SJCRH30 (cell line): ENCODE data around the gene AAK1. TPM values are rescaled to one million over a fixed set of nuclear protein-coding genes. Genes with fewer than 3 reads are reported as not detected.
"Not testable (repeated sequence)": the region's sequence is repeated elsewhere in the genome, so short reads cannot be mapped to it uniquely, and the experiment has no call there.

Experiments
- DNase-seq, 2 experiments: peaks; one replicate each; pipeline ENCODE4 v3.0.0-alpha.2; 2015 to 2020
- H3K27ac ChIP-seq: fragments of 250-450 bp; sonication (Bioruptor Pico); 2 replicates; pipeline ENCODE4 v1.5.1; 2020; ENCODE audit warnings: mild to moderate bottlenecking, moderate library complexity
- H3K27me3 ChIP-seq: fragments of 250-450 bp; sonication (Bioruptor Pico); 2 replicates; pipeline ENCODE4 v1.5.1; 2020; ENCODE audit warnings: mild to moderate bottlenecking, moderate library complexity
- H3K36me3 ChIP-seq: fragments of 250-450 bp; sonication (Bioruptor Pico); 2 replicates; pipeline ENCODE4 v1.5.1; 2020; ENCODE audit warnings: mild to moderate bottlenecking, moderate library complexity
- H3K4me1 ChIP-seq: fragments of 250-450 bp; sonication (Bioruptor Pico); 2 replicates; pipeline ENCODE4 v1.5.1; 2020; ENCODE audit warnings: mild to moderate bottlenecking, moderate library complexity
- H3K4me3 ChIP-seq: fragments of 250-450 bp; sonication (Bioruptor Pico); 2 replicates; pipeline ENCODE4 v1.5.1; 2020; ENCODE audit warnings: mild to moderate bottlenecking, moderate library complexity
- H3K9me3 ChIP-seq: fragments of 250-450 bp; sonication (Bioruptor Pico); replicated peaks from 2 replicates; pipeline ENCODE4 v1.5.1; 2020; ENCODE audit warnings: mild to moderate bottlenecking, moderate library complexity
- total RNA-seq: library from RNA; depleted of rRNA; stranded (reverse); fragments of >200 nt; shearing (Covaris generic); gene quantifications from 2 replicates; pipeline ENCODE4 v1.2.3, GENCODE V29; 2014; rRNA removed

Gene AAK1
- total RNA-seq, 1 experiment from 2014 or later: 34.8 TPM

DNA sequence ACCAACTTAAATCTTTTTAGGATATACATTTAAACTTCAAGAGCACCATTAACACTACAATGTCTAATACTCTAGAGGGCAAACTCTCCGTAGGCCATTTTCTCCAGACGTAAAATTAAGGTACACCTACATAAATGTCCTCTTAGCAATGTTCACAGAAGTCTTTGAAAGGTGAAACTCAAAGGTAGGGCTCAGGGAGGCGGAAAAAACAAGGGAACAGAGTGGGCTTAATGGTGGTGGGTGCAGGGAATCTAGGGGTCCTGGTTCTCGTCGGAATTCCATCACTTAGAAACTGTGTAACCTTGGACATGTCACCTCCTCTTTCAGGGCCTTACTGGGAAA, 207.0 kb downstream of the AAK1 start:
- peaks cover under 1% of the 10 kb centered on the region; the same call in 1 of the 2 replicates for H3K36me3 ChIP-seq
- H3K27ac ChIP-seq: peak overlapping the region; percentile 87
- H3K4me1 ChIP-seq: 0 out of 2 replicates have a peak, but pooled peaks cover 3% of the 10 kb centered on the region
- no peaks in the 10 kb centered on the region for H3K27me3 ChIP-seq
- no peak for DNase-seq
- no peaks in the 10 kb centered on the region for H3K9me3 ChIP-seq
- peak overlapping the region; percentile 83 for H3K4me3 ChIP-seq

DNA sequence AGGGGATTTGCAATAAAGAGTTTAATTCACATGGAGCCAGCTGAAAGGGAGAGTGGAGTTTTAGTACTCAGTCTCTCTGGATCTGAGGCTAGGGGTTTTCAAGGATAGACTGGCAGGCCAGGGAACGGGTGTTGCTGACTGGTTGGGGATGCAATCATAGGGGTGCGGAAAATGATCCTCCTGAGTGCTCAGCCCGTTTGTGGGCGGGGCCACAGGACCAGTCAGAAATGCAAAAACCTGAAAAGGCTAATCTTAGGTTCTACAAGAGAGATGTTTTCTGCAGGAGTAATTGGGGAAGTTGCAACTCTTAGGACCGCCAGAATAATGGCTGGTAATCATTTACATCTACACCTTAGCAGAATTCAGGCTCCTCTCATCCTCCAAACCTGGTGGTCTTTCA, 208.8 kb downstream of the AAK1 start:
- 0 out of 2 replicates have a peak, but pooled peaks cover 3% of the 10 kb centered on the region for H3K4me1 ChIP-seq
- no peak for DNase-seq

DNA sequence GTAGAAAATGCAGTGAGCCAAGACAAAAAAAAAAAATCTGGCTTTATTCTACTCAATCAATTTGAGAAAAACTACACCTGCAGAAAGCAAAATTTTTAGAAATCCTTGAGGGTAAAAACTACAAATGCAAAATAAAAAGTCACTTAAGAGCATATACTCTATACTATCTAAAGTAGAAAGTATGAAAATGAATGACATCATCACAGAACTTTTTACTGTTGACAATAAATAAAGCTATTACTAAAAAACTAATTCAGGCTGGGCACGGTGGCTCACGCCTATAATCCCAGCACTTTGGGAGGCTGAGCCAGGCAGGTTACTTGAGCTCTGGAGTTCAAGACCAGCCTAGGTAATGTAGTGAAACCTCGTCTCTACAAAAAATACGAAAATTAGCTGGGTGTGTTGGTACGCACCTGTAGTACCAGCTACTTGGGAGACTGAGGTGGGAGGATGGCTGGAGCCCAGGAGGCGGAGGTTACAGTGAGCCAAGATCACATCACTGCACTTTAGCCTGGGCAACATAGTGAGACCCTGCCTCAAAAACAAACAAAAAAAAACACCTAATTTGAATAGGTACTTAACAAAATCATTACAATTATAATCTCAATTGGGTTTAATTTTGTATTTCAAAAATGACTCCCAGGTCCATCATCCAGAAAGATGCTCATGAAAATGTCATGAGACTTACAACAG, 213.9 kb downstream of the AAK1 start:
- Histone ChIP-seq H3K9me3 (no peaks in the 10 kb centered on the region), H3K27me3 (no peaks in the 10 kb centered on the region), H3K4me3 (no peak overlapping the region), H3K27ac (no peak overlapping the region), H3K4me1 (no peaks in the 10 kb centered on the region), H3K36me3 (peaks cover 33% of the 10 kb centered on the region)
- no peak for DNase-seq

More for the DNA sequence above, 208.8 kb downstream of the AAK1 start:
- Histone ChIP-seq H3K27ac (no peak overlapping the region), H3K27me3 (no peaks in the 10 kb centered on the region), H3K9me3 (no peaks in the 10 kb centered on the region), H3K4me3 (no peak overlapping the region), H3K36me3 (peaks cover 7% of the 10 kb centered on the region; the same call in 1 of the 2 replicates)

DNA sequence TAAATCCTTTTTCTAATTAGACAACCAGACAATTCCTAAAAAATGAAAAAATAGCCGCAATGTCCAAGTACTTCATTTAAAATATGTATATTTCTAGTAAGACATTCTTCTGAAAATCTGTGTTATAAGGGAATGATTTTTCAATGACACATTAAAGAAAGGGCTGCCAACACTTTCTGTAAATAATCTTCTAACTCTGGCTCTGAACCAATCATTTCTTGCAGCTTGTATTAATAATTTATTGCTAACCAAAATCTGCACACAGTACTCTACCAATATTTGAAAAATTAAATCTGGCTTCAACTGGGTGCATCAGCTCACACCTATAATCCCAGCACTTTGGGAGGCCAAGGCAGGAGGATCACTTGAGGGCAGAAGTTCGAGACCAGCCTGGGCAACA, 214.6 kb downstream of the AAK1 start:
- Histone ChIP-seq H3K36me3 (peaks cover 36% of the 10 kb centered on the region), H3K4me3 (no peak overlapping the region), H3K27ac (no peak overlapping the region), H3K27me3 (no peaks in the 10 kb centered on the region), H3K9me3 (no peaks in the 10 kb centered on the region), H3K4me1 (no peaks in the 10 kb centered on the region)
- no peak for DNase-seq

DNA sequence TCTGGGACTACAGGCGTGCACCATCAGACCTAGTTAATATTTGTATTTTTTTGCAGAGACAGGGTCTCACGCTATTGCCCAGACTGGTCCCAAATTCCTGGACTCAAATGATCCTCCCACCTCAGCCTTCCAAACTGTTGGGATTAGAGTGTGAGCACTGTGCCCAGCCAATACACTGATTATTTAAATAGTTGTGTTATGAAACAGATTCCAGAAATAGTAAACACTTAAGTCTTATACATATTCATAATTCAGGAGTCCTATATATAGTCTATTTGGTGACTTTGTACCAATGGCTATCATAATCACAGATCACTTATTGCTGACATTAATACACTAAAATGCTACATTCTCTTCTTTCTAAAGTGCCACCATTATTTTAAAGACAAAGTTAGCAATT, 219.1 kb downstream of the AAK1 start:
- Histone ChIP-seq H3K9me3 (no peaks in the 10 kb centered on the region), H3K4me1 (no peaks in the 10 kb centered on the region), H3K27me3 (no peaks in the 10 kb centered on the region), H3K36me3 (peaks cover 47% of the 10 kb centered on the region), H3K4me3 (no peak overlapping the region), H3K27ac (no peak overlapping the region)
- no peak for DNase-seq

DNA sequence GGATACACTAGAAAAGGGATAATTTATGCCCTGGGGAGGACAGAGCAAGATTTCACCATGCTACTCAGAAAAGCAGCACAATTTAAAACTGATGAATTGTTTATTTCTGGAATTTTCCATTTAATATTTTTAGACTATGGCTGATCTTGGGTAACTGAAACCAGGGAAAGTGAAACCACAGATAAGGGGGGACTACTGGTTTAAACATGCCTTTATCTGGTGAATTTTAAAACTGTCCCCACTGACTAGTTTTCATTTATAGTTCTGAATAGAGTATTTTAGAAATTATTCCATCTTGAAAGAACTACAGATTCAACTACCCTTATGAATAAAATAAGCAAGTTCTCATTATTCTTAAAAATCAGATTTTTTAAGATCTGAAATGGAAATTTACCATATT, 221.3 kb downstream of the AAK1 start:
- H3K9me3 ChIP-seq: no peaks in the 10 kb centered on the region
- H3K36me3 ChIP-seq: peaks cover 53% of the 10 kb centered on the region
- DNase-seq: no peak
- no peak overlapping the region for H3K4me3 ChIP-seq
- H3K27ac ChIP-seq: no peak overlapping the region
- no peaks in the 10 kb centered on the region for H3K4me1 ChIP-seq
- H3K27me3 ChIP-seq: no peaks in the 10 kb centered on the region

DNA sequence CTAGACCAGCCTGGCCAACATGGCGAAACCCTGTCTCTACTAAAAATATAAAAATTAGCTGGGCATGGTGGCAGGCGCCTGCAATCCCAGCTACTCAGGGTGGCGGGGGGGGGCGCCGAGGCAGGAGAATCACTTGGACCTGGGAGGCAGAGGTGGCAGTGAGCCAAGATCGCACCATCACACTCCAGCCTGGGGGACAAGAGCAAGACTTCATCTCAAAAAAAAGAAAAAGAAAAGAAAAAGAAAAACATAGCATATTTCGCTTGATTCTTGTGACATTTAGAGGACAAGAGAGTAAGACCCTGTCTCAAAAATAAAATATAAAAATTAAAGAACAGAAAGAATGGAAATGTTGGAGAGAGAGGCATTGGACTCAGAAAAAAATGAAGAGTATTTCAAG, 224.4 kb downstream of the AAK1 start:
- not testable (repeated sequence) for H3K4me3 ChIP-seq, DNase-seq, H3K9me3 ChIP-seq, H3K4me1 ChIP-seq, H3K27me3 ChIP-seq, H3K27ac ChIP-seq
- peaks cover 63% of the 10 kb centered on the region for H3K36me3 ChIP-seq

DNA sequence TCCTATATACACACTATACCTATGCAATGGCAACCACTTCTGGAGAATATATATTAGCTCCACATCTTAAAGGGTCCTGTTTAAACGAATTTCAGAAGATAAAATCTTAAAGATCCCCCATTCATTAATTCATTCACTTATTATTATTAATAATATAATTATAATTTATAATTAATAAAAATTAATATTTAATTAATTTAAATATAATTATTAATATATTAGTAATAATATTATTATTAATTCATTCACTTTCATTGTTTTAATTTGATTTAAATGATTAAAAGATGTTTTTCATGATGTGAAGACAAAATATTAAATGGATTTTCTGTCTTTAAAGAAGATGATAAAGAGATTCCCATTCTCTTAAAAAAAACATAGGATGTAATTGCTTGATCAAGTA, 227.4 kb downstream of the AAK1 start:
- H3K27me3 ChIP-seq: no peaks in the 10 kb centered on the region
- H3K9me3 ChIP-seq: no peaks in the 10 kb centered on the region
- peaks cover 58% of the 10 kb centered on the region for H3K36me3 ChIP-seq
- H3K27ac ChIP-seq: no peak overlapping the region
- no peak for DNase-seq
- H3K4me3 ChIP-seq: no peak overlapping the region
- no peaks in the 10 kb centered on the region for H3K4me1 ChIP-seq

Other genes with a start within 250 kb of the AAK1 start
- gene NFU1, start 206.3 kb downstream of the AAK1 start, total RNA-seq: 58.7 and 70.5 TPM in 2 replicates
- 2.8 and 4.7 TPM in 2 replicates for gene ANXA4, start 98.4 kb upstream of the AAK1 start, total RNA-seq
- 20.1 and 26.1 TPM in 2 replicates for gene GMCL1, start 185.9 kb upstream of the AAK1 start, total RNA-seq